A673 (cell line): ENCODE results near the gene CREB3L1.

ENCODE experiments used
- CTCF ChIP-seq: fragments of 300-800, 200-600 bp; sonication (generic); conservative IDR thresholded peaks from 2 replicates; pipeline ENCODE4 v1.5.1; 2017; ENCODE audit warnings: low read depth, mild to moderate bottlenecking, antibody characterized with exemption, low read length, moderate library complexity, mixed read lengths
- EZH2 ChIP-seq: fragments of 200-600 bp; sonication (generic); IDR thresholded peaks from 2 replicates; pipeline ENCODE4 v1.6.1; 2017; ENCODE audit warnings: borderline replicate concordance, low read depth, mild to moderate bottlenecking, mixed read lengths, antibody characterized with exemption, low read length; ENCODE audit not compliant: poor library complexity, severe bottlenecking

DNA sequence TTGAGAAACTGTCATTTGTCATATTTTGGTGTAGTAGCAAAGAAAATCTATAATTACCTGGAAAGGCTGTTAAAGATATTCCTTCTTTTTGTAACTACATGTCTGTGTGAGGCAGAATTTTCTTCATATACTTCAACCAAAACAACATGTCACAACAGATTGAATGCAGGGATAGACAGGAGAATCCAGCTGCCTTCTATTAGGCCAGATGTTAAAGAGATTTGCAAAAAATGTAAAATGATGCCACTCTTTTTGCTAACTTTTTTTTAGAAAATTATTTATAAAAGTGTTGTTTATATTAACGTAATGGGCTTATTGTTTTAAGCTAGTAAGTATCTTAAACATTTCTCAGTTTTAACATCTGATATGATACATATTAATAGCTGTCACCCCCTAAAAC, 82.5 kb downstream of the CREB3L1 start:
- no peak for TF ChIP-seq CTCF
- no peak for TF ChIP-seq EZH2
